ENCODE results near the gene SUSD4. TPM values are rescaled to one million over a fixed set of nuclear protein-coding genes. Genes with fewer than 3 reads are reported as not detected.

SUSD4 gene
- polyA plus RNA-seq, 2 of the 4 experiments (the other 2 are of a cell fraction): 0.61 to 0.85 TPM

DNA sequence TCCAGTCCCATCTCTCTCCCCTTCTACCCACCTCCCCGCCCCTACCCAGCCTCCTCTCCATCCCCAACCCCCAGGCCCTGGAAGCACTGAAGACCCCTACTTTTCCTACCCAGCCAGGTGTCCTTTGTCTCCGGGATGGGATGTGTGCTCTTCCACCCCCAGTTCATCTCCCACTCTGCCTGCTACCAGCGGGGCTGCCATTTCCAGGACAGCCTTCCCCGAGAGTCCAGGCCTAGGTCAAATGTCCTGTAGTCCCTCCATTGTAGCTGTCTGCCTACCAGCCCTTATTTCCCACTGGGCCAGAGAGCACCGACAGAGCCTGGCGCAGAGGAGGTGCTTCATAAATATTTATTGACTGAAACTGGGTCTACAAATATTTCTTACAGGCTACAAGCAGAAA is 148.9 kb downstream of the SUSD4 start (continued):
- TF ChIP-seq CBX2 (IDR thresholded peaks at IDR 0.05; ENCODE audit: borderline replicate concordance, low read depth): no peak

DNA sequence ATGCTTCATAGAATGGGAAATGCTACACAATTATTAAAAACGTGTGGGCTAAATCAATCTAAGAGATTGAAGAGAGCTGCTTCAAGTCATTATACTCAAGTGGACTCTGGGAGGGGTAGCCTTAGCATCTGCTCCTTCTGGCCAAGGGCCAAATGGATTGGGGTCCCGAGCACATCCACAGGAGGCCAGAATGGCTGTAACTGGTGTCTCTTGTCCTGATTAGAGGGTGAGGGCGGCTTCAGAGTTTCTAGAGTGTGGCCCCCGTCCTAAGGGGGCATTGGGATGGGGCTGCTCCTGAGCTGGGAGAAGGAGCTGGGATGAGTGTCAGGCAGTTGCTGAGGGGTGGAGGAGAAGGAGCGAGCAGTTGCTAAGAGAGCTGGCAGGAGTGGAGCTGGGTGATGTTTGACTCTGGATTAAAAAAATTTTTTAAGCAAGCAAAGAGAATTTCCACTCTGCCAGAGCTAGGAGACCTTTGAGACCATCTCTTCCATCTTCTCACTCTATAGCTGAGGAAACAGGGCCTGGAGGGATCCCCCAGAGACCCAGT is 149.6 kb downstream of the SUSD4 start:
- CTCF ChIA-PET: no interaction called here
- Histone ChIP-seq H3K4me2 (no peak overlapping the region), H3K9me3 (no peaks in the 10 kb centered on the region), H3K27ac (no peak overlapping the region), H3K4me1 (no peaks in the 10 kb centered on the region), H3K4me3 (no peak overlapping the region)
- WGBS (ENCODE audit: missing lambda C conversion rate): 31% methylated on average over 5 of the region's 5 CpGs
- POLR2A ChIA-PET: no interaction called here
- DNase-seq (ENCODE audit: low read depth in 1 of 2, low spot score in 1 of 2): no peak
- TF ChIP-seq CBX2 (IDR thresholded peaks at IDR 0.05; ENCODE audit: borderline replicate concordance, low read depth) (no peak), MAZ (IDR thresholded peaks at IDR 0.05; ENCODE audit: borderline replicate concordance, low read depth, low read length) (no peak), GATA3 (IDR thresholded peaks at IDR 0.05; ENCODE audit: borderline replicate concordance) (no peak), HOXB5 (CRISPR knock-in tag; IDR thresholded peaks at IDR 0.05) (no peak), CHD4 (IDR thresholded peaks at IDR 0.05; ENCODE audit: borderline replicate concordance) (no peak), NR3C1 (IDR thresholded peaks at IDR 0.05) (no peak), PHF8 (IDR thresholded peaks at IDR 0.05; ENCODE audit: borderline replicate concordance, low read depth) (no peak), TFCP2L1 (CRISPR knock-in tag; IDR thresholded peaks at IDR 0.05) (no peak), CEBPB (IDR thresholded peaks at IDR 0.05) (no peak), MAFK (IDR thresholded peaks at IDR 0.05; ENCODE audit: partially characterized antibody) (no peak), EHF (CRISPR knock-in tag; IDR thresholded peaks at IDR 0.05) (no peak), JUN (IDR thresholded peaks at IDR 0.05) (no peak)
- TF ChIP-seq, protein P1, sequence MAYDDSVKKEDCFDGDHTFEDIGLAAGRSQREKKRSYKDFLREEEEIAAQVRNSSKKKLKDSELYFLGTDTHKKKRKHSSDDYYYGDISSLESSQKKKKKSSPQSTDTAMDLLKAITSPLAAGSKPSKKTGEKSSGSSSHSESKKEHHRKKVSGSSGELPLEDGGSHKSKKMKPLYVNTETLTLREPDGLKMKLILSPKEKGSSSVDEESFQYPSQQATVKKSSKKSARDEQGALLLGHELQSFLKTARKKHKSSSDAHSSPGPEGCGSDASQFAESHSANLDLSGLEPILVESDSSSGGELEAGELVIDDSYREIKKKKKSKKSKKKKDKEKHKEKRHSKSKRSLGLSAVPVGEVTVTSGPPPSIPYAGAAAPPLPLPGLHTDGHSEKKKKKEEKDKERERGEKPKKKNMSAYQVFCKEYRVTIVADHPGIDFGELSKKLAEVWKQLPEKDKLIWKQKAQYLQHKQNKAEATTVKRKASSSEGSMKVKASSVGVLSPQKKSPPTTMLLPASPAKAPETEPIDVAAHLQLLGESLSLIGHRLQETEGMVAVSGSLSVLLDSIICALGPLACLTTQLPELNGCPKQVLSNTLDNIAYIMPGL (CRISPR knock-in tag; IDR thresholded peaks at IDR 0.05; ENCODE audit: borderline replicate concordance): no peak
- TF ChIP-seq, protein P2, sequence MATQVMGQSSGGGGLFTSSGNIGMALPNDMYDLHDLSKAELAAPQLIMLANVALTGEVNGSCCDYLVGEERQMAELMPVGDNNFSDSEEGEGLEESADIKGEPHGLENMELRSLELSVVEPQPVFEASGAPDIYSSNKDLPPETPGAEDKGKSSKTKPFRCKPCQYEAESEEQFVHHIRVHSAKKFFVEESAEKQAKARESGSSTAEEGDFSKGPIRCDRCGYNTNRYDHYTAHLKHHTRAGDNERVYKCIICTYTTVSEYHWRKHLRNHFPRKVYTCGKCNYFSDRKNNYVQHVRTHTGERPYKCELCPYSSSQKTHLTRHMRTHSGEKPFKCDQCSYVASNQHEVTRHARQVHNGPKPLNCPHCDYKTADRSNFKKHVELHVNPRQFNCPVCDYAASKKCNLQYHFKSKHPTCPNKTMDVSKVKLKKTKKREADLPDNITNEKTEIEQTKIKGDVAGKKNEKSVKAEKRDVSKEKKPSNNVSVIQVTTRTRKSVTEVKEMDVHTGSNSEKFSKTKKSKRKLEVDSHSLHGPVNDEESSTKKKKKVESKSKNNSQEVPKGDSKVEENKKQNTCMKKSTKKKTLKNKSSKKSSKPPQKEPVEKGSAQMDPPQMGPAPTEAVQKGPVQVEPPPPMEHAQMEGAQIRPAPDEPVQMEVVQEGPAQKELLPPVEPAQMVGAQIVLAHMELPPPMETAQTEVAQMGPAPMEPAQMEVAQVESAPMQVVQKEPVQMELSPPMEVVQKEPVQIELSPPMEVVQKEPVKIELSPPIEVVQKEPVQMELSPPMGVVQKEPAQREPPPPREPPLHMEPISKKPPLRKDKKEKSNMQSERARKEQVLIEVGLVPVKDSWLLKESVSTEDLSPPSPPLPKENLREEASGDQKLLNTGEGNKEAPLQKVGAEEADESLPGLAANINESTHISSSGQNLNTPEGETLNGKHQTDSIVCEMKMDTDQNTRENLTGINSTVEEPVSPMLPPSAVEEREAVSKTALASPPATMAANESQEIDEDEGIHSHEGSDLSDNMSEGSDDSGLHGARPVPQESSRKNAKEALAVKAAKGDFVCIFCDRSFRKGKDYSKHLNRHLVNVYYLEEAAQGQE (IDR thresholded peaks at IDR 0.05): no peak
- TF ChIP-seq, protein P3, sequence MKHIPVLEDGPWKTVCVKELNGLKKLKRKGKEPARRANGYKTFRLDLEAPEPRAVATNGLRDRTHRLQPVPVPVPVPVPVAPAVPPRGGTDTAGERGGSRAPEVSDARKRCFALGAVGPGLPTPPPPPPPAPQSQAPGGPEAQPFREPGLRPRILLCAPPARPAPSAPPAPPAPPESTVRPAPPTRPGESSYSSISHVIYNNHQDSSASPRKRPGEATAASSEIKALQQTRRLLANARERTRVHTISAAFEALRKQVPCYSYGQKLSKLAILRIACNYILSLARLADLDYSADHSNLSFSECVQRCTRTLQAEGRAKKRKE (CRISPR knock-in tag; IDR thresholded peaks at IDR 0.05; ENCODE audit: low read depth): no peak
- TF ChIP-seq, protein P4, sequence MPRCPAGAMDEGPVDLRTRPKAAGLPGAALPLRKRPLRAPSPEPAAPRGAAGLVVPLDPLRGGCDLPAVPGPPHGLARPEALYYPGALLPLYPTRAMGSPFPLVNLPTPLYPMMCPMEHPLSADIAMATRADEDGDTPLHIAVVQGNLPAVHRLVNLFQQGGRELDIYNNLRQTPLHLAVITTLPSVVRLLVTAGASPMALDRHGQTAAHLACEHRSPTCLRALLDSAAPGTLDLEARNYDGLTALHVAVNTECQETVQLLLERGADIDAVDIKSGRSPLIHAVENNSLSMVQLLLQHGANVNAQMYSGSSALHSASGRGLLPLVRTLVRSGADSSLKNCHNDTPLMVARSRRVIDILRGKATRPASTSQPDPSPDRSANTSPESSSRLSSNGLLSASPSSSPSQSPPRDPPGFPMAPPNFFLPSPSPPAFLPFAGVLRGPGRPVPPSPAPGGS (IDR thresholded peaks at IDR 0.05): no peak
- TF ChIP-seq, protein P5, sequence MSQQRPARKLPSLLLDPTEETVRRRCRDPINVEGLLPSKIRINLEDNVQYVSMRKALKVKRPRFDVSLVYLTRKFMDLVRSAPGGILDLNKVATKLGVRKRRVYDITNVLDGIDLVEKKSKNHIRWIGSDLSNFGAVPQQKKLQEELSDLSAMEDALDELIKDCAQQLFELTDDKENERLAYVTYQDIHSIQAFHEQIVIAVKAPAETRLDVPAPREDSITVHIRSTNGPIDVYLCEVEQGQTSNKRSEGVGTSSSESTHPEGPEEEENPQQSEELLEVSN (IDR thresholded peaks at IDR 0.05; ENCODE audit: borderline replicate concordance, low read depth): no peak
- no peak for ATAC-seq
- no peak for FAIRE-seq

Measured in A549 (cell line).